HAP-1 (cell line): ENCODE data around the gene OFD1.

Experiments used
- DNase-seq, 2 experiments: peaks; one replicate each; pipeline ENCODE4 v3.0.0-alpha.2; 2016 to 2020; ENCODE audit warnings: low spot score in 2 of 2
- H3K27me3 ChIP-seq: fragments of 250-450 bp; sonication (Bioruptor Pico); 2 replicates; pipeline ENCODE4 v1.5.1; 2020; ENCODE audit warnings: low read depth, mild to moderate bottlenecking, moderate library complexity
- H3K36me3 ChIP-seq: fragments of 250-450 bp; sonication (Bioruptor Pico); replicated peaks from 2 replicates; pipeline ENCODE4 v1.5.1; 2020; ENCODE audit warnings: mild to moderate bottlenecking
- H3K4me1 ChIP-seq: fragments of 250-450 bp; sonication (Bioruptor Pico); 2 replicates; pipeline ENCODE4 v1.5.1; 2020; ENCODE audit warnings: mild to moderate bottlenecking
- H3K4me3 ChIP-seq: fragments of 250-450 bp; sonication (Bioruptor Pico); 2 replicates; pipeline ENCODE4 v1.5.1; 2020; ENCODE audit warnings: mild to moderate bottlenecking, moderate library complexity
- H3K9me3 ChIP-seq: fragments of 250-450 bp; sonication (Bioruptor Pico); 2 replicates; pipeline ENCODE4 v1.5.1; 2020; ENCODE audit warnings: mild to moderate bottlenecking, moderate library complexity
- in situ Hi-C: fragments of 300-500 bp; cut with MboI; formaldehyde crosslinking; loops from 3 replicates; pipeline ENCODE4 v1.14.3; 2020; ENCODE audit warnings: low sequenced_read_pairs, inconsistent platforms, mixed read lengths

OFD1 gene

GRCh38 chrX:13750812-13751211 lies 16.3 kb downstream of the OFD1 start:
- in situ Hi-C loops: no loop called here
- Histone ChIP-seq H3K4me3 (no peak overlapping the region), H3K36me3 (peaks cover 46% of the 10 kb centered on the region), H3K4me1 (peaks cover 8% of the 10 kb centered on the region), H3K9me3 (no peaks in the 10 kb centered on the region), H3K27me3 (no peaks in the 10 kb centered on the region)
- DNase-seq: no peak

GRCh38 chrX:13752141-13752540 lies 17.6 kb downstream of the OFD1 start:
- DNase-seq: no peak
- Histone ChIP-seq H3K4me1 (peaks cover 19% of the 10 kb centered on the region), H3K36me3 (peaks cover 35% of the 10 kb centered on the region), H3K4me3 (no peak overlapping the region), H3K27me3 (no peaks in the 10 kb centered on the region), H3K9me3 (no peaks in the 10 kb centered on the region)
- in situ Hi-C loops: no loop called here

- Histone ChIP-seq H3K4me3 (no peak overlapping the region), H3K9me3 (no peaks in the 10 kb centered on the region), H3K27me3 (no peaks in the 10 kb centered on the region), H3K4me1 (peaks cover 24% of the 10 kb centered on the region), H3K36me3 (peaks cover 32% of the 10 kb centered on the region)
- in situ Hi-C loops: no loop called here
- DNase-seq: no peak
These were observed 18.1 kb downstream of the OFD1 start for GRCh38 chrX:13752646-13753045.

- Histone ChIP-seq H3K9me3 (no peaks in the 10 kb centered on the region), H3K4me1 (peaks cover 31% of the 10 kb centered on the region), H3K36me3 (peaks cover 40% of the 10 kb centered on the region), H3K4me3 (no peak overlapping the region), H3K27me3 (no peaks in the 10 kb centered on the region)
- in situ Hi-C loops: no loop called here
- no peak for DNase-seq
These were observed 20.2 kb downstream of the OFD1 start for GRCh38 chrX:13754765-13755164.

- Histone ChIP-seq H3K27me3 (no peaks in the 10 kb centered on the region), H3K4me1 (peaks cover 31% of the 10 kb centered on the region), H3K9me3 (no peaks in the 10 kb centered on the region), H3K36me3 (peaks cover 43% of the 10 kb centered on the region), H3K4me3 (no peak overlapping the region)
- in situ Hi-C loops: no loop called here
- DNase-seq: no peak
These were observed 20.7 kb downstream of the OFD1 start for GRCh38 chrX:13755254-13755653.

- Histone ChIP-seq H3K36me3 (peaks cover 37% of the 10 kb centered on the region), H3K9me3 (no peaks in the 10 kb centered on the region), H3K27me3 (no peaks in the 10 kb centered on the region), H3K4me1 (peaks cover 33% of the 10 kb centered on the region), H3K4me3 (no peak overlapping the region)
- DNase-seq: peak; percentile 50 to 98
- in situ Hi-C loops: no loop called here
These were observed 21.8 kb downstream of the OFD1 start for GRCh38 chrX:13756381-13756780.

GRCh38 chrX:13759152-13759718 lies 24.7 kb downstream of the OFD1 start:
- H3K36me3 ChIP-seq: peaks cover 36% of the 10 kb centered on the region
- H3K4me3 ChIP-seq: no peak overlapping the region
- H3K27me3 ChIP-seq: no peaks in the 10 kb centered on the region
- peaks cover 49% of the 10 kb centered on the region for H3K4me1 ChIP-seq
- no peaks in the 10 kb centered on the region for H3K9me3 ChIP-seq
- no peak for DNase-seq
- in situ Hi-C loops: no loop called here

- Histone ChIP-seq H3K9me3 (no peaks in the 10 kb centered on the region), H3K36me3 (peaks cover 40% of the 10 kb centered on the region), H3K4me3 (no peak overlapping the region), H3K4me1 (peaks cover 46% of the 10 kb centered on the region), H3K27me3 (no peaks in the 10 kb centered on the region)
- in situ Hi-C loops: loop anchor here (10.0 kb wide), 1 partner anchor 264 kb away; the partner anchor contains the start of gene GEMIN8
- no peak for DNase-seq
These were observed 25.9 kb downstream of the OFD1 start for GRCh38 chrX:13760426-13760825.

GRCh38 chrX:13761606-13762414 lies 27.3 kb downstream of the OFD1 start:
- DNase-seq: peak; percentile 56 to 89
- Histone ChIP-seq H3K4me3 (no peak overlapping the region), H3K36me3 (peaks cover 45% of the 10 kb centered on the region), H3K9me3 (no peaks in the 10 kb centered on the region), H3K27me3 (no peaks in the 10 kb centered on the region), H3K4me1 (peaks cover 36% of the 10 kb centered on the region)
- in situ Hi-C loops: loop anchor here (10.0 kb wide), 1 partner anchor 263 kb away; the partner anchor contains the start of gene GEMIN8

- H3K27me3 ChIP-seq: no peaks in the 10 kb centered on the region
- DNase-seq: no peak
- in situ Hi-C loops: loop anchor here (10.0 kb wide), 1 partner anchor 261 kb away; the partner anchor contains the start of gene GEMIN8
- no peaks in the 10 kb centered on the region for H3K9me3 ChIP-seq
- peaks cover 44% of the 10 kb centered on the region for H3K36me3 ChIP-seq
- no peak overlapping the region for H3K4me3 ChIP-seq
- H3K4me1 ChIP-seq: peaks cover 19% of the 10 kb centered on the region
These were observed 28.9 kb downstream of the OFD1 start for GRCh38 chrX:13763489-13763888.

- Histone ChIP-seq H3K4me1 (peaks cover 19% of the 10 kb centered on the region), H3K9me3 (no peaks in the 10 kb centered on the region), H3K4me3 (no peak overlapping the region), H3K27me3 (no peaks in the 10 kb centered on the region), H3K36me3 (peaks cover 44% of the 10 kb centered on the region)
- in situ Hi-C loops: loop anchor here (10.0 kb wide), 1 partner anchor 261 kb away; the partner anchor contains the start of gene GEMIN8
- peak in 1 of 2 experiments; percentile 32 for DNase-seq
These were observed 29.7 kb downstream of the OFD1 start for GRCh38 chrX:13764281-13764680.

- H3K27me3 ChIP-seq: no peaks in the 10 kb centered on the region
- H3K36me3 ChIP-seq: peaks cover 44% of the 10 kb centered on the region
- DNase-seq: peak in 1 of 2 experiments; percentile 50
- in situ Hi-C loops: loop anchor here (10.0 kb wide), 1 partner anchor 260 kb away; the partner anchor contains the start of gene GEMIN8
- peaks cover 19% of the 10 kb centered on the region for H3K4me1 ChIP-seq
- H3K9me3 ChIP-seq: no peaks in the 10 kb centered on the region
- H3K4me3 ChIP-seq: no peak overlapping the region
These were observed 30.2 kb downstream of the OFD1 start for GRCh38 chrX:13764765-13765164.

- H3K4me1 ChIP-seq: peaks cover 5% of the 10 kb centered on the region
- H3K9me3 ChIP-seq: no peaks in the 10 kb centered on the region
- H3K4me3 ChIP-seq: no peak overlapping the region
- in situ Hi-C loops: loop anchor here (10.0 kb wide), 1 partner anchor 256 kb away; the partner anchor contains the start of gene GEMIN8
- H3K36me3 ChIP-seq: peaks cover 56% of the 10 kb centered on the region
- DNase-seq: no peak
- H3K27me3 ChIP-seq: no peaks in the 10 kb centered on the region
These were observed 34.4 kb downstream of the OFD1 start for GRCh38 chrX:13768939-13769338.

- Histone ChIP-seq H3K4me1 (no peaks in the 10 kb centered on the region; the same call in 1 of the 2 replicates), H3K9me3 (no peaks in the 10 kb centered on the region), H3K36me3 (peaks cover 65% of the 10 kb centered on the region), H3K4me3 (no peak overlapping the region), H3K27me3 (no peaks in the 10 kb centered on the region)
- in situ Hi-C loops: no loop called here
- no peak for DNase-seq
These were observed 35.5 kb downstream of the OFD1 start for GRCh38 chrX:13770013-13770535.
